Measurements from ENCODE around the gene GPC6.

DNA sequence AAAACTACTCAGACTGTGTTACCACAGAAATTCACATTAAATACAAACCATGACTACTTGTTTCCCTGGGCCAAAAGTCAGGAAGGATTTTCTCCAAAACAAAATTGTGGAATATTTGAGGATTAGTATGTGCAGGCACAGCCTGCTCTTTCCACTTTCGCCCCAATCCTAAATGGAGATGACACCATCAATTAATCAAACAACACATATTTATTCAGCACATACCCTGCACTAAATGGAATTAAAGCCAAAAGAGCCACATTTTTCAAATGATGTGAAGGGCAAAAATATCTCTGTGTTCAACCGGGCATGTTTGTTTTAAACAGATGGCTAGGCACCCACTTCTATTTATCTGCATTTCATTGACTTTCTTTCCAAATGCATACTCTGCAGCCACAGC lies 729.8 kb downstream of the GPC6 start:
- TF ChIP-seq, protein P1, sequence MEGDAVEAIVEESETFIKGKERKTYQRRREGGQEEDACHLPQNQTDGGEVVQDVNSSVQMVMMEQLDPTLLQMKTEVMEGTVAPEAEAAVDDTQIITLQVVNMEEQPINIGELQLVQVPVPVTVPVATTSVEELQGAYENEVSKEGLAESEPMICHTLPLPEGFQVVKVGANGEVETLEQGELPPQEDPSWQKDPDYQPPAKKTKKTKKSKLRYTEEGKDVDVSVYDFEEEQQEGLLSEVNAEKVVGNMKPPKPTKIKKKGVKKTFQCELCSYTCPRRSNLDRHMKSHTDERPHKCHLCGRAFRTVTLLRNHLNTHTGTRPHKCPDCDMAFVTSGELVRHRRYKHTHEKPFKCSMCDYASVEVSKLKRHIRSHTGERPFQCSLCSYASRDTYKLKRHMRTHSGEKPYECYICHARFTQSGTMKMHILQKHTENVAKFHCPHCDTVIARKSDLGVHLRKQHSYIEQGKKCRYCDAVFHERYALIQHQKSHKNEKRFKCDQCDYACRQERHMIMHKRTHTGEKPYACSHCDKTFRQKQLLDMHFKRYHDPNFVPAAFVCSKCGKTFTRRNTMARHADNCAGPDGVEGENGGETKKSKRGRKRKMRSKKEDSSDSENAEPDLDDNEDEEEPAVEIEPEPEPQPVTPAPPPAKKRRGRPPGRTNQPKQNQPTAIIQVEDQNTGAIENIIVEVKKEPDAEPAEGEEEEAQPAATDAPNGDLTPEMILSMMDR (conservative IDR thresholded peaks at IDR 0.05; ENCODE audit: low read length), result no peak
- TF ChIP-seq EZH2phosphoT487 (IDR thresholded peaks at IDR 0.05; ENCODE audit: borderline replicate concordance, low read depth, low read length), result no peak

All from OCI-LY7 (cell line).